HG03571 (cell line): ENCODE results near the gene CHMP2A.

ENCODE experiments used
- ATAC-seq: cut with Tn5 transposase; IDR thresholded peaks from one replicate; pipeline ENCODE4 v1.9.1; 2021; ENCODE audit not compliant: unreplicated experiment

The CHMP2A gene

GRCh38 chr19:58556622-58557220 lies 1.8 kb upstream of the CHMP2A start:
- no peak for ATAC-seq

DNA sequence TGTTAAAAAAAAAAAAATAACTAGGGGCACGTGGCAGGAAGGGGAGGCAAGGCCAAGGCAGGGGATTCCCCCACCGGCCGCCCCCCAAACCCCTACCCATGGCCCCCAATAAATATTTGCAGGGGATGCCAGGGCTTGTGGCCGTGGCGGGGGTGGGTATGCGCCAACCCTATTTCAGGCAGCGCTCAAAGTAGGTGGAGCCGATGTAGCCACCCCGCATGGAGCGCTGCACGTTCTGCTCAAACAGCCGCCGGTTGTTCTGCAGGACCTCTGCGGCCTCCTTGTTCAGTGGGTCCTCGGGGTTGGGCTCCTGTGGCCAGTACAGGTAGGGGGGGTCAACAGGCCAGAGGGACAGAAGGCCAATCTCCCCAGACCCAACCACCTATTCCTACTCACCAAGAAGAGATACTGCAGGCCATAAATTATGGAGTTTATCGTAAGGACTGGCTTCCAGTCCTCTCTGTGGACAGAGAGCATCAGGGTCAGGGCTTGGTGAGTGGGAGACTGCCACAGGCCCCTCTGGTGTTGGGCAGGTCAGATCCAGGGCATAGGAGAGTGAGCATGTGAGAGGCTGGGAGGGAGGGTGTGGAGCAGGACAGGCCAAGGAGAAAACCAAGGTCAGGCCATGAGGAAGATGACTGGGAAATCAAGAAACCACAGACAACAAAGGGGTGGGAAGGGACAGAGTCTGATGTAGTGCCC lies 1.2 kb upstream of the CHMP2A start:
- no peak for ATAC-seq

DNA sequence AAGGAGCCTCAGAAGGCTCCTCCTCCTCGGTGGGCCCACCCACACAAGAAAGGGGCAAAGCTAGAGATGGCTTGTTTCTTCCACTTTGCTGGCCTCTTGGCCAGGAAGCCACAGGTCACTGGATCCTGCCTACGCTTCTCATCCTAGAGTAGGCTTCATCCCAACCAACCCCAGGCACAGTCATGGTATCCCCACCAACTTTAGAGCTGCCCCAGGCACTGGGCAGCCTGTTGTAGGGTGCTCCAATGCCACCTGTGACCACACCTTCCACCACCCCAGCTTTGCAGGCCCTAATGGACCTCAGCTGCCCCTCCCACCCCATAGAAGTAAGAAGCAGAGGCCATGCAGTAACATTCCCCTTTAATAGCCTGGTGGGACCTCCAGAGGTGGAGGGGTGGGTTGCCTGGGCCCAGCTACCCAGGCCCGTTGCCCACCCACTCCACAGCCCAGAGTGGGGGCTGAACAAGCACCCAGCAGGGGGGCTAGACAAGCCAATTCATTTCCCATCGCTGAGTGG lies 522 bp upstream of the CHMP2A start:
- no peak for ATAC-seq

- ATAC-seq = no peak
These were observed 959 bp downstream of the CHMP2A start for GRCh38 chr19:58553799-58554493.

- ATAC-seq = no peak
These were observed 2.2 kb downstream of the CHMP2A start for GRCh38 chr19:58552655-58553054.

- ATAC-seq = no peak
These were observed 3.1 kb downstream of the CHMP2A start for GRCh38 chr19:58551577-58552471.

DNA sequence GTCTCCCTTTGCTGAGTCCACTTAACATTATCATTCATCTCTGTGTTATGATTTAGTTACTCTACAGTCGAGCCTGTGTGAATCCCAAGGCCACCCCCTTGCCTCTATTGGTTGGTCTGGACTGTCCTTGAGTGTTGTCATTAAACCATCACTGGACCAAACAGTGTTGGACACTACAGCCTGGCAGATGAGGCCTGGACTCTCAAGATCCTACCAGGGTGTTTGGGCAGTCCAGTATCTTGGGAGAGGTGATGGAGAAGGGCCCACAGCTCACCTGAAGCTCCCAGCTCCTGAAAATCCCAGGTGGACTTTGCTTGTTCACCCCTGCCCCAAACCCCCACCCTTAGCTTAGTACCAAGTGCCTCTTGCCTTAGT lies 3.8 kb downstream of the CHMP2A start:
- no peak for ATAC-seq

GRCh38 chr19:58550362-58551122 lies 4.4 kb downstream of the CHMP2A start:
- no peak for ATAC-seq

- no peak for ATAC-seq
These were observed 5.1 kb downstream of the CHMP2A start for GRCh38 chr19:58549664-58550361.

- no peak for ATAC-seq
These were observed 5.8 kb downstream of the CHMP2A start for GRCh38 chr19:58548859-58549663.

DNA sequence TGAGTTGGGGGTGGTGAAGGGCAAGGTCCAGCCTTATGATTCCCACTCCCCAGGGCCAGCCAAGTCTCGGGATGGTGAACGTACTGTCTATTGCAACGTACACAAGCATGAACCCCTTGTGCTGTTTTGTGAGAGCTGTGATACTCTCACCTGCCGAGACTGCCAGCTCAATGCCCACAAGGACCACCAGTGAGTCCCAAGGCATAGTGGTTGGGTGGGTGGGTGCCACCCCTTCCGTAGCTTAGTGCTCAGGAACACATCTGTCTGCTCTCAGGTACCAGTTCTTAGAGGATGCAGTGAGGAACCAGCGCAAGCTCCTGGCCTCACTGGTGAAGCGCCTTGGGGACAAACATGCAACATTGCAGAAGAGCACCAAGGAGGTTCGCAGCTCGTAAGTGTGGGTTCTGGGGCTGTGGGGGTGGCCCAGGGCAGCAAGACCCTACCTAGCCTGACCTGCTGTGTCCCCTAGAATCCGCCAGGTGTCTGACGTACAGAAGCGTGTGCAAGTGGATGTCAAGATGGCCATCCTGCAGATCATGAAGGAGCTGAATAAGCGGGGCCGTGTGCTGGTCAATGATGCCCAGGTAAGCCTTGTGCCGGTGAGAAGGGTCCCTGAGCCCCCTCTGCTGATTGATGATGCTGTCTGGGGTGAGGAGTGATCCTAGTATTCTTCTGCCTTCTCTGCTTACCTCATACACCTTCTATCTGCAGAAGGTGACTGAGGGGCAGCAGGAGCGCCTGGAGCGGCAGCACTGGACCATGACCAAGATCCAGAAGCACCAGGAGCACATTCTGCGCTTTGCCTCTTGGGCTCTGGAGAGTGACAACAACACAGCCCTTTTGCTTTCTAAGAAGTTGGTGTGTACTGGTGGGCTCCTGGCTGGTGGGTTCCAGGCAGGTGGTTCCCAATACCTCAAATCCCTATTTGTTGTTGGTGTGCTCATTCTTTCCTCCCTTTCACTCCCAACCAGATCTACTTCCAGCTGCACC lies 7.3 kb downstream of the CHMP2A start:
- no peak for ATAC-seq

DNA sequence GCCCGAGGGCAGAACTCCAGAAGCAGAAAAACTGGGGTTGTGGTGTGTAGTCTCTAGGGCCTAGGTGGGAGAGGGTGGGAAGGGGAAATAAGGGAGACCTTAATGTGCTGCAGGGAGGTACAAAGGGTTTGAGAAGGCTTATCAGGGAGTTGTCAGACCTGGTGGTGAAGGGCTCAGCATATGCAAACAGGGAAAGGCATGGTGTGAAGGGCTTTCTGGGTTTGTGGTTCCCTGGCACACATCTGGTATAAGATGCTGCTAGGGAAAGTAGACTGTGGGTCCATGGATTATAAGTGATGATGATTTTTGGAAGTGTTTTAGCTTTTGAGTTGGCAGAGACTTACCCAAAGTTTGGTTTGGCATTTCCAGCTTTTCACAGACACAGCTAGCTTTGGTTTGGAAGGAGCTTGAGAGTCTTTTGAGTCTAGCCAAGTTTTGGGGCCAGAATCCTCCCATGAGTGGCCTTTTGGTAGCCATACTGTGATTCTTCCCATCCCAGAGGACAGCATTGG lies 8.8 kb downstream of the CHMP2A start:
- no peak for ATAC-seq

- no peak for ATAC-seq
These were observed 9.5 kb downstream of the CHMP2A start for GRCh38 chr19:58545286-58546018.

DNA sequence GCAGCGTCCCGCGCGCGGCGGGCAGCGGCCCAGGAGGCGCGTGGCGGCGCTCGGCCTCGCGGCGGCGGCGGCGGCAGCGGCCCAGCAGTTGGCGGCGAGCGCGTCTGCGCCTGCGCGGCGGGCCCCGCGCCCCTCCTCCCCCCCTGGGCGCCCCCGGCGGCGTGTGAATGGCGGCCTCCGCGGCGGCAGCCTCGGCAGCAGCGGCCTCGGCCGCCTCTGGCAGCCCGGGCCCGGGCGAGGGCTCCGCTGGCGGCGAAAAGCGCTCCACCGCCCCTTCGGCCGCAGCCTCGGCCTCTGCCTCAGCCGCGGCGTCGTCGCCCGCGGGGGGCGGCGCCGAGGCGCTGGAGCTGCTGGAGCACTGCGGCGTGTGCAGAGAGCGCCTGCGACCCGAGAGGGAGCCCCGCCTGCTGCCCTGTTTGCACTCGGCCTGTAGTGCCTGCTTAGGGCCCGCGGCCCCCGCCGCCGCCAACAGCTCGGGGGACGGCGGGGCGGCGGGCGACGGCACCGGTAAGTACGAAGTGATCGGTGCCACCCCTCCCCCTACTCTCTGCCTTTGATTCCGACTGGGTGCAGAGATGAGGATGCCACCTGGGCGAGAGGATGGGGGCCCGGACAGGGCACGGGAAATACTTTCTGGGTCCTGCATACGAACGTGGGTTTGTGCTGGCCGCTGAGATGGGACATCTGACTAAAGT lies 10.2 kb downstream of the CHMP2A start:
- ATAC-seq = peak; percentile 43

GRCh38 chr19:58543826-58544590 lies 10.9 kb downstream of the CHMP2A start, which contains the start of gene TRIM28:
TSS of gene TRIM28 (plus strand) at chr19:58544064. CDS start at chr19:58544758, 694 bp downstream.
- ATAC-seq = peak; percentile 86
